Heart left ventricle (tissue), 13 donors: ENCODE results near the gene CBX7.

Source experiments
- CTCF ChIP-seq, 12 donors: fragments of 200-600 bp; sonication (generic) in 4 of 12; IDR thresholded peaks; one replicate each; pipeline versions ENCODE4 v1.5.0 to v1.8.0; 2018 to 2022; ENCODE audit warnings: antibody characterized with exemption in 12 of 12, mild to moderate bottlenecking in 5 of 12
- POLR2A ChIP-seq, 2 donors: fragments of 450-650 bp; IDR thresholded peaks; one replicate each; pipeline ENCODE4 v1.6.1; 2017; ENCODE audit warnings: antibody characterized with exemption in 2 of 2, mild to moderate bottlenecking in 2 of 2, moderate library complexity in 2 of 2
- donor health status: ischemic (EF 13 %, LVEDD 7.1; RV severe dilation, severe dysfunction).
- donor health status: DM: no; HTN: yes; CAD: no.
- donor health status: DM: no; HTN: no; CAD: no.
- donor health status: ischemic (EF 25% LVEDD 6.9; RV normal size, moderate dysfunction).
- donor health status: ischemic (EF 25% LVEDD 5.7; RV mildly dilated, moderate dysfunction).
- donor health status: ischemic (EF 35%, LVEDD 5.7; RV mildly dilated, moderate dysfunction).
- donor health status: nonischemic (EF 11% LVEDD 7.7; RV severe dilation, severe dysfunction).
- donor health status: DM: yes; HTN: yes; CAD: no.
- donor health status: PGD.
- donor health status: ischemic (EF 29% LVEDD 5.4; RV normal size, mild dysfunction).
- donor health status: nonischemic (EF 23%, LVEDD 6.1; RV moderate dilation, normal function).

- peak in 10 of 12 donors; percentile 21 to 55 (median 40) for TF ChIP-seq CTCF (IDR thresholded peaks at IDR 0.05)
- TF ChIP-seq POLR2A (IDR thresholded peaks at IDR 0.05): no peak
Measured at GRCh38 chr22:39117585-39118191, 34.8 kb downstream of the CBX7 start.
